A673 (cell line): ENCODE results near the gene AHDC1.

ENCODE experiments used
- EZH2 ChIP-seq: fragments of 200-600 bp; sonication (generic); IDR thresholded peaks from 2 replicates; pipeline ENCODE4 v1.6.1; 2017; ENCODE audit warnings: borderline replicate concordance, low read depth, mild to moderate bottlenecking, mixed read lengths, antibody characterized with exemption, low read length; ENCODE audit not compliant: poor library complexity, severe bottlenecking
- TF ChIP-seq, protein P1 (sequence below): fragments of 300-800, 200-600 bp; sonication (generic); conservative IDR thresholded peaks from 2 replicates; pipeline ENCODE4 v1.5.1; 2017; ENCODE audit warnings: low read depth, mild to moderate bottlenecking, antibody characterized with exemption, low read length, moderate library complexity, mixed read lengths

GRCh38 chr1:27562534-27563340 lies 41.2 kb downstream of the AHDC1 start:
- TF ChIP-seq, protein P1, sequence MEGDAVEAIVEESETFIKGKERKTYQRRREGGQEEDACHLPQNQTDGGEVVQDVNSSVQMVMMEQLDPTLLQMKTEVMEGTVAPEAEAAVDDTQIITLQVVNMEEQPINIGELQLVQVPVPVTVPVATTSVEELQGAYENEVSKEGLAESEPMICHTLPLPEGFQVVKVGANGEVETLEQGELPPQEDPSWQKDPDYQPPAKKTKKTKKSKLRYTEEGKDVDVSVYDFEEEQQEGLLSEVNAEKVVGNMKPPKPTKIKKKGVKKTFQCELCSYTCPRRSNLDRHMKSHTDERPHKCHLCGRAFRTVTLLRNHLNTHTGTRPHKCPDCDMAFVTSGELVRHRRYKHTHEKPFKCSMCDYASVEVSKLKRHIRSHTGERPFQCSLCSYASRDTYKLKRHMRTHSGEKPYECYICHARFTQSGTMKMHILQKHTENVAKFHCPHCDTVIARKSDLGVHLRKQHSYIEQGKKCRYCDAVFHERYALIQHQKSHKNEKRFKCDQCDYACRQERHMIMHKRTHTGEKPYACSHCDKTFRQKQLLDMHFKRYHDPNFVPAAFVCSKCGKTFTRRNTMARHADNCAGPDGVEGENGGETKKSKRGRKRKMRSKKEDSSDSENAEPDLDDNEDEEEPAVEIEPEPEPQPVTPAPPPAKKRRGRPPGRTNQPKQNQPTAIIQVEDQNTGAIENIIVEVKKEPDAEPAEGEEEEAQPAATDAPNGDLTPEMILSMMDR, result no peak
- no peak for TF ChIP-seq EZH2
